G401 (cell line): ENCODE results near the gene FGF21. TPM values are rescaled to one million over a fixed set of nuclear protein-coding genes. Genes with fewer than 3 reads are reported as not detected.

Source experiments
- DNase-seq: peaks from one replicate; pipeline ENCODE4 v3.0.0-alpha.2; 2015; ENCODE audit warnings: low spot score
- in situ Hi-C: cut with HindIII; loops from 2 replicates; pipeline ENCODE4 v1.10.0; 2016; ENCODE audit warnings: low sequenced_read_pairs, mixed read lengths
- total RNA-seq: library from RNA; depleted of rRNA; stranded (reverse); fragments of >200 nt; shearing (Covaris generic); gene quantifications from 2 replicates; pipeline ENCODE4 v1.2.3, GENCODE V29; 2014

FGF21 gene
- total RNA-seq, 1 experiment from 2014 or later = not detected

- in situ Hi-C loops = no loop called here
- DNase-seq = peak; percentile 75
Measured at GRCh38 chr19:48724796-48725753, 30.2 kb upstream of the FGF21 start.

- in situ Hi-C loops = no loop called here
- DNase-seq = no peak
Measured at GRCh38 chr19:48726556-48726955, 28.8 kb upstream of the FGF21 start.

GRCh38 chr19:48728911-48729664, 26.2 kb upstream of the FGF21 start:
- in situ Hi-C loops = no loop called here
- no peak for DNase-seq

- in situ Hi-C loops = no loop called here
- no peak for DNase-seq
Measured at GRCh38 chr19:48731452-48731851, 23.9 kb upstream of the FGF21 start.

- no peak for DNase-seq
- in situ Hi-C loops = no loop called here
Measured at GRCh38 chr19:48734625-48735024, 20.7 kb upstream of the FGF21 start.

GRCh38 chr19:48735031-48735615, 20.2 kb upstream of the FGF21 start:
- in situ Hi-C loops = no loop called here
- no peak for DNase-seq

- DNase-seq = peak; percentile 62
Measured at GRCh38 chr19:48737360-48737998, 17.8 kb upstream of the FGF21 start.

GRCh38 chr19:48738557-48739403, 16.5 kb upstream of the FGF21 start:
- DNase-seq = peak; percentile 94
- in situ Hi-C loops = no loop called here

More at GRCh38 chr19:48737360-48737998, 17.8 kb upstream of the FGF21 start:
- in situ Hi-C loops = no loop called here

- in situ Hi-C loops = no loop called here
- peak; percentile 68 for DNase-seq
Measured at GRCh38 chr19:48739404-48740163, 15.7 kb upstream of the FGF21 start.

- in situ Hi-C loops = no loop called here
- DNase-seq = peak; percentile 37
Measured at GRCh38 chr19:48740164-48740972, 15.0 kb upstream of the FGF21 start, which contains the start of gene RASIP1. Gene RASIP1, minus strand, starts transcription at chr19:48740610. Its CDS starts 328 bp downstream, at chr19:48740282.

GRCh38 chr19:48741129-48741999, 14.0 kb upstream of the FGF21 start:
- peak; percentile 66 for DNase-seq
- in situ Hi-C loops = no loop called here

- in situ Hi-C loops = no loop called here
- no peak for DNase-seq
Measured at GRCh38 chr19:48742096-48742495, 13.2 kb upstream of the FGF21 start.

- in situ Hi-C loops = no loop called here
- DNase-seq = peak; percentile 95
Measured at GRCh38 chr19:48745208-48745995, 9.9 kb upstream of the FGF21 start.

GRCh38 chr19:48746110-48746509, 9.2 kb upstream of the FGF21 start:
- DNase-seq = peak; percentile 19
- in situ Hi-C loops = no loop called here
